Adrenal gland (tissue), 5 donors: ENCODE data around the gene PLXNA2.

ENCODE experiments used
- CTCF ChIP-seq, 6 experiments: fragments of 450-650 bp in 4 of 6; fragments of 200-600 bp in 2 of 6; sonication (generic) in 1 of 6; IDR thresholded peaks; 1 replicate in 5 of 6; 2 replicates in 1 of 6; pipeline versions ENCODE4 v1.5.1 to v1.8.0; 2016 to 2021; ENCODE audit warnings: antibody characterized with exemption in 6 of 6, mild to moderate bottlenecking in 2 of 6, moderate library complexity in 1 of 6
- POLR2A ChIP-seq, 2 donors: fragments of 450-650 bp; IDR thresholded peaks; one replicate each; pipeline ENCODE4 v1.6.1; 2017; ENCODE audit warnings: antibody characterized with exemption in 2 of 2, mild to moderate bottlenecking in 2 of 2, moderate library complexity in 1 of 2
- donor health status: DM: no; HTN: no; CAD: no.

DNA sequence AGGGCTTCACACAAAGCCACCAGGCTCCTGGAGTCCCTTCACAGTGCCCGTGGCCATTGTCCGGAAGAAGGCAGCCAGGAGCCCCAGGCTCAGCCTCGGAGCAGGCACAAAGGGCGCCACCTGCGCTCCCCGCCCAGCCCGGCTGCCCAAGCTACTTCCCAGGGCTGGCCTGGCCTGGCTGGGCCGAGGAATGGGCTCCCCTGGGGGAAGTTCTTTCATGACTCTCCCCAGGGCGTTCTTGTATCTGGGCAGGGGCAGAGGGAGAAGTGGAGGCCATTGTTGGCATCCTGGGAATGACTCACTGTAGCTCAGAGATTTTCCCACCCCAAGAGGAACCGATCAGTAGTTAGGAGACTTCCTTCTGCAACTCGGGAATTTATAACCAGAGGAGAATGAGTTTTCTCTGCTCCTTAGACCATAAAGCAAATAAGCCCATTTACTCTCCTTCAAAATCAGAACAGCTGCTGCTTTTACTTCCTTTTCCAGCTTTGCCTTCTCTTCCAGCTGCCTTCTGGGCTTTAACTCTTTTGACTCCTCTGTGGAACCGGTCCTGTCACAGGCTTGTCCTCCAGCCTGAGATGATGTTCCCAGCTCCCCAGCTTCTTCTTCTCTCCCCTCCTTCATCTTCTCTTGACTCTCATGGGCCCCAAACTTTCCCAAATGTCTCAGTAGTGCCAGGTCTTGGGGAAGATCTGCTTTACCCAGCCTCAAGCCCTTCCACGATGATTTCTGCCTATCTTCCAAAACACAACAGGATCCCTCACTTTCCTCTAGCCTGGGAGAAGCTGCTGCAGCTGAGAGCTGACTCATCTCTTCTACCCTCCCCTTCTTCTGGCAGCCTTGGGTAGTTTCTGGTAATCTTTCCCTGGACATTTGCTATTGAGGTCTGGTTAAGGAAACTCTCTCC is 214.6 kb downstream of the PLXNA2 start:
- TF ChIP-seq CTCF (IDR thresholded peaks at IDR 0.05) (no peak), POLR2A (IDR thresholded peaks at IDR 0.05) (no peak)
